Heart left ventricle (tissue), 16 donors: ENCODE results near the gene CD4. TPM values are rescaled to one million over a fixed set of nuclear protein-coding genes. Genes with fewer than 3 reads are reported as not detected.

ENCODE experiments used
- ATAC-seq, 4 donors: fragments of 200-7000 bp; cut with Tn5 transposase; one replicate each; pipeline ENCODE4 v1.9.1; 2020 to 2022; ENCODE audit warnings: moderate library complexity in 4 of 4, mild to moderate bottlenecking in 3 of 4, moderate number of reproducible peaks in 1 of 4
- DNase-seq, 5 donors: peaks; one replicate each; pipeline ENCODE4 v3.0.0-alpha.2; 2020
- H3K27ac ChIP-seq, 12 donors: fragments of 200-600 bp; sonication (generic) in 4 of 12; one replicate each; pipeline versions ENCODE4 v1.5.0 to v1.8.0; 2016 to 2022; ENCODE audit warnings: mild to moderate bottlenecking in 2 of 12
- H3K27me3 ChIP-seq, 9 donors: fragments of 200-600 bp; sonication (generic) in 2 of 9; one replicate each; pipeline versions ENCODE4 v1.5.1 to v1.8.0; 2016 to 2022; ENCODE audit warnings: mild to moderate bottlenecking in 3 of 9
- H3K36me3 ChIP-seq, 9 donors: fragments of 200-600 bp; sonication (generic) in 2 of 9; one replicate each; pipeline versions ENCODE4 v1.5.0 to v1.8.0; 2018 to 2022; ENCODE audit warnings: mild to moderate bottlenecking in 2 of 9
- H3K4me1 ChIP-seq, 12 donors: fragments of 200-600 bp; sonication (generic) in 4 of 12; one replicate each; pipeline versions ENCODE4 v1.5.0 to v1.8.0; 2016 to 2022; ENCODE audit warnings: mild to moderate bottlenecking in 3 of 12
- H3K4me3 ChIP-seq, 12 donors: fragments of 200-600 bp; sonication (generic) in 4 of 12; one replicate each; pipeline versions ENCODE4 v1.5.0 to v1.8.0; 2017 to 2022; ENCODE audit warnings: mild to moderate bottlenecking in 9 of 12, moderate library complexity in 4 of 12
- H3K9me3 ChIP-seq, 12 donors: fragments of 200-600 bp; sonication (generic) in 4 of 12; one replicate each; pipeline versions ENCODE4 v1.5.0 to v1.8.0; 2016 to 2022; ENCODE audit warnings: mild to moderate bottlenecking in 1 of 12
- POLR2A ChIP-seq, 2 donors: fragments of 450-650 bp; IDR thresholded peaks; one replicate each; pipeline ENCODE4 v1.6.1; 2017; ENCODE audit warnings: antibody characterized with exemption in 2 of 2, mild to moderate bottlenecking in 2 of 2, moderate library complexity in 2 of 2
- WGBS, 4 donors: extraction: QIAGEN DNeasy Blood & Tissue Kit in 2 of 4; methylation state at CpG; one replicate each; pipeline versions ENCODE4 v1.1.5 to v1.1.7; 2013 to 2018; 5-methylcytosine and 5-hydroxymethylcytosine counted together
- intact Hi-C, 10 donors: fragments of 100-400 bp; cut with DNase I; formaldehyde crosslinking; loops; one replicate each; pipeline versions ENCODE4 v1.11.1 to v1.14.2; 2022
- polyA plus RNA-seq, 2 donors: library from polyadenylated mRNA; stranded (reverse); fragments of 200-250 nt; gene quantifications; one replicate each; pipeline ENCODE4 v1.2.3, GENCODE V29; 2013
- total RNA-seq, 9 donors: library from RNA; depleted of rRNA in 2 of 9; stranded (reverse); fragments of >200 nt in 2 of 9; fragmentation: NEBNext Ultra II Directional in 3 of 9; extraction: Animal tissue kit (Norgen Biotek cat#: 25700) in 3 of 9; gene quantifications; one replicate each; pipeline versions ENCODE4 v1.1.0 to v1.2.4, GENCODE V29; 2016 to 2023
- TF ChIP-seq, protein P1 (sequence below), 12 donors: fragments of 200-600 bp; sonication (generic) in 4 of 12; IDR thresholded peaks; one replicate each; pipeline versions ENCODE4 v1.5.0 to v1.8.0; 2018 to 2022; ENCODE audit warnings: antibody characterized with exemption in 12 of 12, mild to moderate bottlenecking in 5 of 12
- donor health status: ischemic (EF 13 %, LVEDD 7.1; RV severe dilation, severe dysfunction).
- donor health status: healthy with polysubstance abuse.
- donor health status: DM: no; HTN: yes; CAD: no.
- donor health status: DM: no; HTN: no; CAD: no.
- donor health status: ischemic (EF 25% LVEDD 6.9; RV normal size, moderate dysfunction).
- donor health status: ischemic (EF 25% LVEDD 5.7; RV mildly dilated, moderate dysfunction).
- donor health status: healthy.
- donor health status: DM: yes; HTN: yes; CAD: no.
- donor health status: ischemic (EF 35%, LVEDD 5.7; RV mildly dilated, moderate dysfunction).
- donor health status: nonischemic (EF 11% LVEDD 7.7; RV severe dilation, severe dysfunction).
- donor health status: DM: yes; HTN: yes; CAD: no.
- donor health status: PGD.
- donor health status: ischemic (EF 29% LVEDD 5.4; RV normal size, mild dysfunction).
- donor health status: nonischemic (EF 23%, LVEDD 6.1; RV moderate dilation, normal function).

The CD4 gene
- total and polyA plus RNA-seq, 11 donors, result 1.1 to 71.9 (median 4.6) TPM

- H3K4me1 ChIP-seq, result peaks cover 0 to 44% (median 15%) of the 10 kb centered on the region in 12 donors
- peak overlapping the region in 6 of 12 donors; percentile 76 to 98 (median 88) for H3K4me3 ChIP-seq
- 0 to 2% (median 1%) methylated on average over 7 of the region's 7 CpGs for WGBS, 4 donors
- no peaks in the 10 kb centered on the region for H3K9me3 ChIP-seq
- intact Hi-C loops, result loop anchor here in 9 of 10 donors (1.0 to 5.0 kb wide), 12 partner anchors 10 to 113 kb away; partner anchors contain the start of genes P3H3 (in 6 of the 9), PTMS (in 3 of the 9), TPI1 (in 2 of the 9) and COPS7A (in 1 of the 9)
- H3K27ac ChIP-seq, result peak overlapping the region; percentile 57 to 100 (median 99)
- peaks cover 0 to 33% (median 30%) of the 10 kb centered on the region in 9 donors for H3K36me3 ChIP-seq
- peak in 2 of 5 donors; percentile 48 to 50 for DNase-seq
- no peaks in the 10 kb centered on the region for H3K27me3 ChIP-seq
- TF ChIP-seq, protein P1, sequence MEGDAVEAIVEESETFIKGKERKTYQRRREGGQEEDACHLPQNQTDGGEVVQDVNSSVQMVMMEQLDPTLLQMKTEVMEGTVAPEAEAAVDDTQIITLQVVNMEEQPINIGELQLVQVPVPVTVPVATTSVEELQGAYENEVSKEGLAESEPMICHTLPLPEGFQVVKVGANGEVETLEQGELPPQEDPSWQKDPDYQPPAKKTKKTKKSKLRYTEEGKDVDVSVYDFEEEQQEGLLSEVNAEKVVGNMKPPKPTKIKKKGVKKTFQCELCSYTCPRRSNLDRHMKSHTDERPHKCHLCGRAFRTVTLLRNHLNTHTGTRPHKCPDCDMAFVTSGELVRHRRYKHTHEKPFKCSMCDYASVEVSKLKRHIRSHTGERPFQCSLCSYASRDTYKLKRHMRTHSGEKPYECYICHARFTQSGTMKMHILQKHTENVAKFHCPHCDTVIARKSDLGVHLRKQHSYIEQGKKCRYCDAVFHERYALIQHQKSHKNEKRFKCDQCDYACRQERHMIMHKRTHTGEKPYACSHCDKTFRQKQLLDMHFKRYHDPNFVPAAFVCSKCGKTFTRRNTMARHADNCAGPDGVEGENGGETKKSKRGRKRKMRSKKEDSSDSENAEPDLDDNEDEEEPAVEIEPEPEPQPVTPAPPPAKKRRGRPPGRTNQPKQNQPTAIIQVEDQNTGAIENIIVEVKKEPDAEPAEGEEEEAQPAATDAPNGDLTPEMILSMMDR (IDR thresholded peaks at IDR 0.05), result peak in 5 of 12 donors; percentile 18 to 97 (median 96)
- TF ChIP-seq POLR2A (IDR thresholded peaks at IDR 0.05), result no peak
- ATAC-seq, result no peak
Measured at GRCh38 chr12:6753772-6754356, 35.5 kb upstream of the CD4 start.

DNA sequence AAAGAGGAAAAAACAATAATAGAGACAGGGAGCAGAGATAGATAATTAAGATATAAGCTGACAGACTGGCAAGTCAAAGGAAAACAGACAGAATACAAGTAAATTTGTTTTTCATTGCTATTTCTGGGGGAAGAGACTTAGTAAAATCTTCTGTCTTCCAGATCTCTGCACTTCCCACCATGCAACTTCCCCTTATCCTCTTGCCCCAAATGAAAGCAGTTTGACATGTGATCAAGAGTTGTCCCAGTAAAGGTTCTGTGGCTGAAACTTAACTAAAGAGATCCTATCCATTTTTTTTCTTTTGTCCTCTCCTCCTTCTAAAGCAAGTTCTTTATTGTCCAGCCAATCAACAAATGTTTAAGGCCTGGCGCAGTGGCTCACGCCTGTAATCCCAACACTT lies 34.9 kb upstream of the CD4 start:
- Histone ChIP-seq H3K27me3 (no peaks in the 10 kb centered on the region), H3K27ac (peak overlapping the region in 10 of 12 donors; percentile 18 to 100 (median 99)), H3K9me3 (no peaks in the 10 kb centered on the region), H3K4me3 (no peak overlapping the region), H3K36me3 (peaks cover 0 to 28% (median 24%) of the 10 kb centered on the region in 9 donors), H3K4me1 (peaks cover 0 to 44% (median 15%) of the 10 kb centered on the region in 12 donors)
- TF ChIP-seq, protein P1 (IDR thresholded peaks at IDR 0.05), result no peak
- TF ChIP-seq POLR2A (IDR thresholded peaks at IDR 0.05), result no peak
- peak in 1 of 5 donors; percentile 23 for DNase-seq
- 91 to 97% (median 94%) methylated on average over 2 of the region's 2 CpGs for WGBS, 4 donors
- no peak for ATAC-seq
- intact Hi-C loops, result loop anchor here in 8 of 10 donors (1.0 to 5.0 kb wide), 5 partner anchors 24 to 113 kb away; partner anchors contain the start of genes P3H3 (in 6 of the 8), TPI1 (in 2 of the 8) and GPR162 (in 1 of the 8)

- peaks cover 0 to 30% (median 8%) of the 10 kb centered on the region in 12 donors for H3K4me1 ChIP-seq
Measured at GRCh38 chr12:6757028-6757690, 32.2 kb upstream of the CD4 start.

More at GRCh38 chr12:6757028-6757690, 32.2 kb upstream of the CD4 start:
- no peak for TF ChIP-seq POLR2A (IDR thresholded peaks at IDR 0.05)
- TF ChIP-seq, protein P1 (IDR thresholded peaks at IDR 0.05), result no peak
- intact Hi-C loops, result no loop called here
- DNase-seq (no peak), ATAC-seq (no peak)
- H3K9me3 ChIP-seq, result no peaks in the 10 kb centered on the region
- H3K27me3 ChIP-seq, result no peaks in the 10 kb centered on the region
- 63 to 74% (median 68%) methylated on average over 8 of the region's 8 CpGs for WGBS, 4 donors
- H3K4me3 ChIP-seq, result no peak overlapping the region
- H3K27ac ChIP-seq, result no peak overlapping the region
- peaks cover 0 to under 1% (median 0%) of the 10 kb centered on the region in 9 donors for H3K36me3 ChIP-seq
